Measurements from ENCODE around the gene IL12A. TPM values are rescaled to one million over a fixed set of nuclear protein-coding genes. Genes with fewer than 3 reads are reported as not detected.
A peak's percentile ranks its signal among the peaks of the same experiment; 100 is the strongest.

IL12A gene
- polyA plus RNA-seq, 1 donor from 2014 or later = not detected

DNA sequence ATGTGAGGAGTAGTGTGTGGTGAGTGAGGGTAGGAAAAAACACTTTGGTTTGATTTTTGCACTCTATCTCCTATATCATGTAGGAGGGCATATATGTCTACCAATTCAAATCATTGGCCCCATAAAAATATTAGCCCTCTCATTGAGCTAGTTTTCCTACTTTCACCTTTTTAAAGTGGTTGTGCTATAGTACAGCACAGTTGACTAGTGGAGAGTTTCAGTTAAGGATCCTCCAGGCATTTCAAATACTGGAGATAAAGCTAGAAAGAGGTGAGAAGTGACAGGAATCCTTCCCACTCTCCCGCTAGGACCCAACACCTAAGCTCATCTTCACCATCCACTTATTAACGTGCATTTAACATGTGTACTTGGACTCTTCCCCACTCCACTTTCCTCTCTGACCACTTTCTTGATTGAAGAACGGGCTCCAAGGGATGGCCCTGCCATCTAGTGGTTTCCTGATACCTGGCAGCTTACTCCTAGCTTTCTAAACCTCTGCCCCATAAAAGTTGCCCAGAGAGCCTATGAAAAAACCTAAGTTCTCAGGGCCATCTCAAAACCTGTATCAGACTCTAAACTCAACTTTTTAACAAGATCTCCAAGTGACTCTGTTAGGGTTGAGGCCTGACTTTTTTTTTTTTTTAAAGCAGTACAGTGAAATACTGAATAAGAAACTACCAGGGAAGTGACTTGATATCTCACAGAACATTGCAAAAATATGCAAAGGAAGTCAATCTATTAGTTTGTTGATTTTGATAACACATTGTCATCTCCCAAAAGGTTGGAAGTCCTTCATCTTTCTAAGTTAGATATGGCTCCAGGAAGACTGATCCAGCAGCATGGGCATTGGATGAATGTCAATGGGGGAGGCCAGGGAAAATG, 17.9 kb downstream of the IL12A start:
- no peak overlapping the region for H3K9ac ChIP-seq (ENCODE audit: low read length)
- no peak overlapping the region for H3K4me2 ChIP-seq (ENCODE audit: low read length)
- no peaks in the 10 kb centered on the region for H3K27me3 ChIP-seq (ENCODE audit: insufficient read depth, low read depth, low read length)
- no peaks in the 10 kb centered on the region for H4K20me1 ChIP-seq (ENCODE audit: insufficient read depth)
- H3K36me3 ChIP-seq (ENCODE audit: insufficient read depth, low read length) = no peaks in the 10 kb centered on the region
- H3K27ac ChIP-seq (ENCODE audit: low read length) = no peak overlapping the region
- H3F3A ChIP-seq (ENCODE audit: insufficient read depth, low read length, poor library complexity, severe bottlenecking) = no peaks in the 10 kb centered on the region
- no peak overlapping the region for H2AFZ ChIP-seq (ENCODE audit: low read depth, low read length)
- H3K79me2 ChIP-seq (replicated peaks; ENCODE audit: insufficient read depth, low read length) = no peaks in the 10 kb centered on the region
- no peak for TF ChIP-seq TAF1 (IDR thresholded peaks at IDR 0.05; ENCODE audit: low read depth)
- TF ChIP-seq EZH2 (IDR thresholded peaks at IDR 0.05; ENCODE audit: borderline replicate concordance, insufficient read depth, low read length, poor library complexity, severe bottlenecking) = no peak
- peak; percentile 92 for TF ChIP-seq CTCF (IDR thresholded peaks at IDR 0.05; ENCODE audit: poor library complexity, severe bottlenecking)
- TF ChIP-seq RAD21 (conservative IDR thresholded peaks at IDR 0.05) = peak; percentile 92
- peak; percentile 93 for TF ChIP-seq SMC3 (conservative IDR thresholded peaks at IDR 0.05; ENCODE audit: poor library complexity)
- H3K4me3 ChIP-seq (ENCODE audit: low read length) = no peak overlapping the region
- H3K9me3 ChIP-seq (ENCODE audit: low read length) = no peaks in the 10 kb centered on the region
- no peaks in the 10 kb centered on the region for H3K9me2 ChIP-seq (ENCODE audit: insufficient read depth, low read length)

DNA sequence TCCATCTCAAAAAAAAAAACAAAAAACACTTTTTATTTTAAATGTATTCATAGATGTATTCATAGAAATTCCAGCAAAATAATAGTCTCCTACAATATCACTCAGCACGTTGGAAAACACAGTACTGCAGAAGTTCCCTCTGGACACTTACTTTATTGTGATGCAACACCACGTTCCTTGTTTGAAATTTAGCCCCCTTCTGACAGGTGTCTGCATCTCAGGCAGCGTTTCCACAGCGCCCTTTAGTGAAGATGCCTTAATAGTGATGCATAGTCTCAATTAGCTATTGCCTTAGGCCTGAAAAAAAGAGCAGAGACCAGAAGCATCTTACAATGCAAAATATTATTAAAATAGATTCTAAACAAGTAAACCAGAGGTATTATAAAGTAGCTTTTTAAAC, 20.3 kb downstream of the IL12A start:
- no peak for TF ChIP-seq MXI1 (conservative IDR thresholded peaks at IDR 0.05; ENCODE audit: poor library complexity, severe bottlenecking)
- TF ChIP-seq, protein P1, sequence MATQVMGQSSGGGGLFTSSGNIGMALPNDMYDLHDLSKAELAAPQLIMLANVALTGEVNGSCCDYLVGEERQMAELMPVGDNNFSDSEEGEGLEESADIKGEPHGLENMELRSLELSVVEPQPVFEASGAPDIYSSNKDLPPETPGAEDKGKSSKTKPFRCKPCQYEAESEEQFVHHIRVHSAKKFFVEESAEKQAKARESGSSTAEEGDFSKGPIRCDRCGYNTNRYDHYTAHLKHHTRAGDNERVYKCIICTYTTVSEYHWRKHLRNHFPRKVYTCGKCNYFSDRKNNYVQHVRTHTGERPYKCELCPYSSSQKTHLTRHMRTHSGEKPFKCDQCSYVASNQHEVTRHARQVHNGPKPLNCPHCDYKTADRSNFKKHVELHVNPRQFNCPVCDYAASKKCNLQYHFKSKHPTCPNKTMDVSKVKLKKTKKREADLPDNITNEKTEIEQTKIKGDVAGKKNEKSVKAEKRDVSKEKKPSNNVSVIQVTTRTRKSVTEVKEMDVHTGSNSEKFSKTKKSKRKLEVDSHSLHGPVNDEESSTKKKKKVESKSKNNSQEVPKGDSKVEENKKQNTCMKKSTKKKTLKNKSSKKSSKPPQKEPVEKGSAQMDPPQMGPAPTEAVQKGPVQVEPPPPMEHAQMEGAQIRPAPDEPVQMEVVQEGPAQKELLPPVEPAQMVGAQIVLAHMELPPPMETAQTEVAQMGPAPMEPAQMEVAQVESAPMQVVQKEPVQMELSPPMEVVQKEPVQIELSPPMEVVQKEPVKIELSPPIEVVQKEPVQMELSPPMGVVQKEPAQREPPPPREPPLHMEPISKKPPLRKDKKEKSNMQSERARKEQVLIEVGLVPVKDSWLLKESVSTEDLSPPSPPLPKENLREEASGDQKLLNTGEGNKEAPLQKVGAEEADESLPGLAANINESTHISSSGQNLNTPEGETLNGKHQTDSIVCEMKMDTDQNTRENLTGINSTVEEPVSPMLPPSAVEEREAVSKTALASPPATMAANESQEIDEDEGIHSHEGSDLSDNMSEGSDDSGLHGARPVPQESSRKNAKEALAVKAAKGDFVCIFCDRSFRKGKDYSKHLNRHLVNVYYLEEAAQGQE (IDR thresholded peaks at IDR 0.05; ENCODE audit: borderline replicate concordance) = no peak
- TF ChIP-seq POLR2AphosphoS5 (IDR thresholded peaks at IDR 0.05) = no peak
- no peak for TF ChIP-seq EZH2 (IDR thresholded peaks at IDR 0.05; ENCODE audit: borderline replicate concordance, insufficient read depth, low read length, poor library complexity, severe bottlenecking)
- no peak for TF ChIP-seq CTCF (IDR thresholded peaks at IDR 0.05; ENCODE audit: poor library complexity, severe bottlenecking)
- no peak for TF ChIP-seq EP300 (conservative IDR thresholded peaks at IDR 0.05; ENCODE audit: poor library complexity, severe bottlenecking)
- no peak for TF ChIP-seq TAF1 (IDR thresholded peaks at IDR 0.05; ENCODE audit: low read depth)
- TF ChIP-seq RAD21 (conservative IDR thresholded peaks at IDR 0.05) = no peak
- no peak for TF ChIP-seq SMC3 (conservative IDR thresholded peaks at IDR 0.05; ENCODE audit: poor library complexity)
- H3K4me2 ChIP-seq (ENCODE audit: low read length) = no peak overlapping the region
- H3K4me3 ChIP-seq (ENCODE audit: low read length) = no peak overlapping the region
- no peak overlapping the region for H3K27ac ChIP-seq (ENCODE audit: low read length)
- no peak overlapping the region for H2AFZ ChIP-seq (ENCODE audit: low read depth, low read length)
- no peaks in the 10 kb centered on the region for H3K9me2 ChIP-seq (ENCODE audit: insufficient read depth, low read length)
- H3F3A ChIP-seq (ENCODE audit: insufficient read depth, low read length, poor library complexity, severe bottlenecking) = no peaks in the 10 kb centered on the region
- H3K27me3 ChIP-seq (ENCODE audit: insufficient read depth, low read depth, low read length) = no peaks in the 10 kb centered on the region
- H3K79me2 ChIP-seq (replicated peaks; ENCODE audit: insufficient read depth, low read length) = no peaks in the 10 kb centered on the region
- H3K36me3 ChIP-seq (ENCODE audit: insufficient read depth, low read length) = no peaks in the 10 kb centered on the region
- H4K20me1 ChIP-seq (ENCODE audit: insufficient read depth) = no peaks in the 10 kb centered on the region
- H3K9me3 ChIP-seq (ENCODE audit: low read length) = no peaks in the 10 kb centered on the region
- H3K9ac ChIP-seq (ENCODE audit: low read length) = no peak overlapping the region

All from neural cell (in vitro differentiated cells).